Measurements from ENCODE around the gene HSD17B11. TPM values are rescaled to one million over a fixed set of nuclear protein-coding genes. Genes with fewer than 3 reads are reported as not detected.

HSD17B11 gene
- total and polyA plus RNA-seq, 8 donors = 20.0 to 53.5 (median 34.8) TPM

GRCh38 chr4:87363552-87363951 lies 27.4 kb downstream of the HSD17B11 start:
- ATAC-seq = no peak
- DNase-seq = no peak
- TF ChIP-seq, protein P1, sequence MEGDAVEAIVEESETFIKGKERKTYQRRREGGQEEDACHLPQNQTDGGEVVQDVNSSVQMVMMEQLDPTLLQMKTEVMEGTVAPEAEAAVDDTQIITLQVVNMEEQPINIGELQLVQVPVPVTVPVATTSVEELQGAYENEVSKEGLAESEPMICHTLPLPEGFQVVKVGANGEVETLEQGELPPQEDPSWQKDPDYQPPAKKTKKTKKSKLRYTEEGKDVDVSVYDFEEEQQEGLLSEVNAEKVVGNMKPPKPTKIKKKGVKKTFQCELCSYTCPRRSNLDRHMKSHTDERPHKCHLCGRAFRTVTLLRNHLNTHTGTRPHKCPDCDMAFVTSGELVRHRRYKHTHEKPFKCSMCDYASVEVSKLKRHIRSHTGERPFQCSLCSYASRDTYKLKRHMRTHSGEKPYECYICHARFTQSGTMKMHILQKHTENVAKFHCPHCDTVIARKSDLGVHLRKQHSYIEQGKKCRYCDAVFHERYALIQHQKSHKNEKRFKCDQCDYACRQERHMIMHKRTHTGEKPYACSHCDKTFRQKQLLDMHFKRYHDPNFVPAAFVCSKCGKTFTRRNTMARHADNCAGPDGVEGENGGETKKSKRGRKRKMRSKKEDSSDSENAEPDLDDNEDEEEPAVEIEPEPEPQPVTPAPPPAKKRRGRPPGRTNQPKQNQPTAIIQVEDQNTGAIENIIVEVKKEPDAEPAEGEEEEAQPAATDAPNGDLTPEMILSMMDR (IDR thresholded peaks at IDR 0.05) = no peak
- 96 to 98% methylated on average over 2 of the region's 2 CpGs for WGBS, 2 donors
- no peaks in the 10 kb centered on the region for H3K27me3 ChIP-seq
- H3K27ac ChIP-seq = no peak overlapping the region
- H3K4me3 ChIP-seq = no peak overlapping the region
- intact Hi-C loops (cut with DNase I) = loop anchor here in 1 of 3 donors (5.0 kb wide), 1 partner anchor 99 kb away; no protein-coding TSS in a partner anchor
- H3K9me3 ChIP-seq = no peaks in the 10 kb centered on the region
- H3K36me3 ChIP-seq = peaks cover 0 to 8% (median 0%) of the 10 kb centered on the region in 3 donors
- FAIRE-seq = no peak
- peaks cover 7 to 24% (median 21%) of the 10 kb centered on the region in 3 donors for H3K4me1 ChIP-seq

GRCh38 chr4:87360338-87360935 lies 30.6 kb downstream of the HSD17B11 start:
- Histone ChIP-seq H3K36me3 (peaks cover 0 to 4% (median 0%) of the 10 kb centered on the region in 3 donors), H3K27ac (peak overlapping the region in 3 of 4 donors; percentile 5 to 35 (median 19)), H3K9me3 (no peaks in the 10 kb centered on the region), H3K4me3 (no peak overlapping the region), H3K27me3 (no peaks in the 10 kb centered on the region), H3K4me1 (peaks cover 13 to 33% (median 29%) of the 10 kb centered on the region in 3 donors)
- DNase-seq = peak in 2 of 6 donors; percentile 17 to 46
- FAIRE-seq = no peak
- intact Hi-C loops (cut with DNase I) = loop anchor here in 1 of 3 donors (5.0 kb wide), 1 partner anchor 102 kb away; no protein-coding TSS in a partner anchor
- WGBS, 2 donors = 42 to 45% methylated on average over 7 of the region's 7 CpGs
- ATAC-seq = peak; percentile 70 to 85 (median 82)
- TF ChIP-seq, protein P1 (IDR thresholded peaks at IDR 0.05) = no peak

DNA sequence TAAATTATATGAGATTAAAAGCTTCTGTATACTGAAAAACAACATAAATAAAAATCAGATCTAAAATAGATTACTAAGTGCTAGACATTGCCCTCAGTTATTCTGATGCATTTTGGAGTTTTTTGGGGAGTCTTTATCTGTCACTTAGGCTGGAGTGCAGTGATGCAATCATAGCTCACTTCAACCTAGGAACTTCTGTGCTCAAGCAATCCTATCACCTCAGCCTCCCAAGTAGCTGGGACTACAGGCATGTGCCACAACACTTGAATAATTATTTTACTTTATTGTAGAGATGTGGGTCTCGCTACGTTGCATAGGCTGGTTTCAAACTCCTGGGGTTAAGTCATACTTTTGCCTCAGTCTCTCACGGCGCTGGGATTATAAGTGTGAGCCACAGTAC lies 31.7 kb downstream of the HSD17B11 start:
- no peaks in the 10 kb centered on the region for H3K9me3 ChIP-seq
- ATAC-seq = no peak
- no peaks in the 10 kb centered on the region for H3K36me3 ChIP-seq
- no peak overlapping the region for H3K27ac ChIP-seq
- TF ChIP-seq, protein P1 (IDR thresholded peaks at IDR 0.05) = no peak
- H3K4me1 ChIP-seq = peaks cover 16 to 41% (median 33%) of the 10 kb centered on the region in 3 donors
- H3K27me3 ChIP-seq = no peaks in the 10 kb centered on the region
- 97 to 98% methylated on average over 4 of the region's 4 CpGs for WGBS, 2 donors
- intact Hi-C loops (cut with DNase I) = no loop called here
- no peak for DNase-seq
- FAIRE-seq = no peak
- no peak overlapping the region for H3K4me3 ChIP-seq

DNA sequence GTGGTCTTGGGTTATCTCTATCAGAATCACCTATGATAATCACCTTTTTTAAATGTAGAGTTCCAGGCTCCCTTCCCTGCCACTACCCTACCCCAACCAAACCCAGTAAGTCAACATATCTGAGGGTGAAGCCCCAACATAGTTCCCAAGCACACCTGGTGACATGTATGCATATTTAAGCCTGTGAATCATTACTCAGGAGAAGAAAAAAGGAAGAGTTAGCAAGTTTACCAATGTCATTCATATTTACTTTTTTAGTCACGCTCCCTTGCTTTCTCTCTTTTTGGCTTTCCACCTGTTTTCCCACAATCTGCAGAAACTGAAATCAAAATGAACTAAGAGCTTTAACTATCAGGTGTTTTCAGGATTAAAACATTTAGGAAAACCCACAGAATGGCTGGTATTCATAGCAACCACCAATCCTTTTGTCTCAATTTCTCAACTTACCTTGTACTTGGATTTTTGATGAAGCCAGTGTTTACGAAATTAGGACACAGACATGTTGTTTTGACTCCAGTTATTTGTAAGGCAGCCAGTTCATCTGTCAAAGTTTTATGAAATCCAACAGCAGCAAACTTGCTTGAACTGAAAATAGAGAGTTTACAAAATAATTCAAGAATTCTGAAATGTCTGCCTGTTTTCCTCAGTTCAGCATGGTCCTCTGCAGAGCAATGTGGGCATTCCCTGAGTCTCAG lies 34.0 kb downstream of the HSD17B11 start:
- Histone ChIP-seq H3K27me3 (no peaks in the 10 kb centered on the region), H3K4me3 (no peak overlapping the region), H3K27ac (peak overlapping the region in 2 of 4 donors; percentile 49 to 59), H3K9me3 (no peaks in the 10 kb centered on the region), H3K4me1 (peaks cover 17 to 44% (median 40%) of the 10 kb centered on the region in 3 donors), H3K36me3 (no peaks in the 10 kb centered on the region)
- DNase-seq (no peak), ATAC-seq (peak in 3 of 4 donors; percentile 31 to 50 (median 50)), FAIRE-seq (no peak)
- TF ChIP-seq, protein P1 (IDR thresholded peaks at IDR 0.05) = no peak
- 50 to 52% methylated on average over 2 of the region's 2 CpGs for WGBS, 2 donors
- intact Hi-C loops (cut with DNase I) = no loop called here
